Activated CD4-positive, alpha-beta T cell treated with anti-CD3 and anti-CD28 coated beads, Interleukin-2, amount 50 U/mL, for 48 hours (primary cell): ENCODE measurements around the gene FOXP1.
A peak's percentile ranks its signal among the peaks of the same experiment; 100 is the strongest.

ENCODE experiments used
- DNase-seq, 2 experiments: peaks; one replicate each; pipeline ENCODE4 v3.0.0-alpha.2; 2020

The FOXP1 gene

DNA sequence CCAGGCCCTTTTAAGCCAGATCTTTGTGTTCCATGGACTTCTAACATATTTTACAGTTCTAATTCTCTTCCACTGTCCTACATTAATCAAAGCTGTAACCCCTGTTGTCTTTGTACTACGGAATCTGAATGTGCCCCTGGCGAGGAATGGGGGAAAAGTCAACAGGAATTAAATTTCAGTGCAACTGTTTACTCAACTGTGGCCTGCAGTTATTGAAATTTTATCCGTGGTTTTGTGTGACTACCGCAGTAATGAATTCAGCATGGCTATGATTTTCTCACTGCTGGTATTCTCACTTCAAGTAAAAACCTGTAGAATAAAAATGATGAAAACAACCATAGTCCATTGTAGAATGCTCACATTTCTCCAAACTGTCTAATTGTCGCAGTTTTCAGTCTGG, 388.0 kb downstream of the FOXP1 start:
- no peak for DNase-seq

DNA sequence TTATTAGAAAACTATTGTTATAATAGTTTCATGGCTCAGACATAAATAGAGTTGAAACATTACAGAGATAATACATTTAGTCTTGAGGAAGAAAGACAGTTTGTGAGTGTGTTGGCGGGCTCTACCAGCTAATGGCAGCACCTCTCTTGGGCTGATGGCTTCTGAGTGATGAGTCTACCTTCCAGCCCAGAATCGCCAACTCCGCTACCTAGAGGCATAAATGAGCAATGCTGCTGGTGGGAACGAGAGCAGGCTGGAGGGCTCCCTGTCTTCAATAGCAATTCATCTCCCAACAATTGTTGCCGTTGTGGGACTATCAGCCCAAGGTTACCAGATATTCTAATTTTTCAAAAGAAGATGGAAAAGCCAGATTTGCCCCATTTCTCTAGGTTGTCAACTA, 388.7 kb downstream of the FOXP1 start:
- DNase-seq = no peak

DNA sequence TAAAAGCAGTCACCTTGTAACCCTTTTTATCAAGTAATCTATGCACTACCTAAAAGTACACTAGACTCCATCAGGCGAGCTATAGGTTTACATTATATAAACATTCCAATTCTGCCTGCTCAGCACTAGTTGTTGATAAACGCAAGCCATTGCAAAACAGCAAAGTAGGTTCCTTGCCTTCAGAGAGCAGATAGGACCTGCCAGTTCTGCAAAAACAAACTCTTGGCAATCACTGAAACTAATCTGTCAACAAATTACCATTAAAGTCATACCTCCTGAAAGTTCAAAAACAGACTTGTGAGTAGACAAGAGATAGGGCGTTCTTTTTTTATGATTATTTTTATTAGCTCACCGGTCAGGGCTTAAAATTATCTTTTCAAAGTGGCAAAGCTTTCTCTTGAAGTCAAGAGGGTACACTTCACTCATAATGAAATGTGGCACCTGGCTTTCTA, 392.5 kb downstream of the FOXP1 start:
- DNase-seq = no peak

DNA sequence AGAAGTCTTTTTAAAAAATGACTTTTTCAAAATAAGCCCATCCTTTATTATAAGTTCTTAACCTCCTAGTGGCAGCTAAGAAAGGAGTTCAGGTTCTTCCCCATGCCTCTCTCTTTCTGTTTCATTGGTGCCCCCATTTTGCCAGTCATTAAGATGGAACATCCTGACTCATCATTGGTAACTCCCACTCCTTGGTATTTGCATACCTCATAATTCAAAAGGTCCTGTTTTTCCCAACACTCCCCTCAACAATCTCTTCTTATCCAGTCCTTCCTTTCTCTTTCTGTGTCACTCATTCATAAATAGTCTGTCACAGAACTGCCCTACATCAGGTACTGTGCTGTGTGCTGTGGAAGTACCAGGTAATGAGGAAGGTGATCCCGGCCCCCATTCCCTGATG, 394.0 kb downstream of the FOXP1 start:
- no peak for DNase-seq

DNA sequence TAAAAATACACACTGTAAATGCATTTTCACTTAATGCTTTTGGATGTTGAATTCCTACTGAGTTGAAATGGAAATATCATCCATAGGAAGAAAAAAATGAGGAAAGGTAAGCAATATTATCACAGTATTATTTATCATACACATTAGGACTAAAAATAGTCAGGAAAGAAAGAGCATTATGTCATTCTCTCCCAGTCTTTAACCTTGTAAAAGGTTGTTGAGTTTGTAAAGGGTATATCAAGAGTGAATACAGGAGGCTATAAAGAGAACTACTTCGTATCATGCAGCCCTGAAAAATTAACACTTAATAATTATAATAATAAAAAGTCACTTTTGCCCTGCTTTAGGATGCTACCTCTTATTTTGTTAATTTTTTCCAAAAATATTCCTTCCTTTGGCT, 395.8 kb downstream of the FOXP1 start:
- no peak for DNase-seq

DNA sequence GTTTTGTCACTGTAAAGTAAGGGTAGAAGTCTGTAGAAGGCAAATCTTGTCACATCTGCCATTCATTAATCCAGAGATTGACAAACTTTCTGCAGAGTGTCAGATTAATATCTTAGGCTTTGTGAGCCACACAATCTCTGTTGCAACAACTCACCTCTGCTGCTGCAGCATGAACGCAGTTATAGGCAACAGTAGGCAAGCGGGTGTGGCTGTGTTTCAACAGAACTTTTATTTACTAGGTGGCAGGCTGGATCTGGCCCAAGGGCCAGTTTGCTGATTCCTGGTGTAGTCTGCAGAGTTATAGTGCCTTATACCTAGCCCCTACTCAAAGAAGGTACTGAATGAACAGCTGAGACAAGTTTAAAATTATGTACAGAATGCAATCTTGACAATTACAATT, 396.7 kb downstream of the FOXP1 start:
- no peak for DNase-seq

DNA sequence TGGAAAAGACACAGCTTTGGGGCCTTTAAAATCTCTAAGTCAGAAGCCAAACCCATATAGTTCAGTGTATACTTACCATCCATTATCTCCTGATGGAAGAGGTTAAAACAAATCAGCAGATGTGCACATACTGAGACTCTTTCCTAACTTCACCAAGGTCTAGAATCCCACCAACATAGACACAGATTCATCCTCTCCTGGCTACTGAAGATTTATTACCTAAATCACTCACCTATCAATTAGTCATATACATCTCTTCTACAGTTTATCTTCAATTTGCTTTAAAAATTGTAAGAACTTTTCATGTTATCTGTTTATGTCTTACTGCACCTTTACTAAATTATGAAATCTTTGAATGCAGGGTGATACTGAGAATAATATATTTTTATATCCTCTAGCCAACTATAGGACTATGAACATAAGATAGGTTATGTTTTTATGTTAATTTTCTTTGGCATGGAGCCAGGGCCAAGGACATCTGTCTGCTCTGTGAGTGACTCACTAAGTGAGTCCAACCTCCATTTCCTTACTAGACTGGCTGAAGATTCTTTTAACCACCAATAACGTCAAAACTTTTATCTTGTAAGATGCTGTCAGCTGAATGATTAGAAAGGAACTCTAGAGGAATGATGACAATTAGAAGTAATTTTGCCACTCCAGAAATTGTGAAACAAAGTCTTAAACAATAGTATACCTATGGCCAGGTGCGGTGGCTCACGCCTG, 397.6 kb downstream of the FOXP1 start:
- peak in 1 of 2 experiments; percentile 24 for DNase-seq

DNA sequence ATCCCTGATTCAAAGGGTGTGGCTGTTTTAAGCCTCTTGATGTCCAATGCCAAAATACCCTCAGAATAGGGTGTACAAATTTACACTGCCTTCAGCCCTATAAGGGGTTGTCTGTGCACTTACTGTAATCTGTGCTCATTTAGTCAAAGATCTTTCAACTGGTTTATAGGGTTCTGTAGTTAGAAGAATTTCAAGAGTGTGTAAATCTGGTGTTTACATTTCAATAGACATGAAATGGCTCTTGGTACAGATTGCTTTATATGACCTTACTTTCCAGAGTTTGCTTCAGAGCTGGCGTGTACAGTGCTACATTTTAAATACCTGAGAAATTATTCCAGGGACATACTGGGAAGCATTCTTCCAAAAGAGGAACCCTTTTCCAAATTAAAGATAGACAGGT, 399.3 kb downstream of the FOXP1 start:
- no peak for DNase-seq

DNA sequence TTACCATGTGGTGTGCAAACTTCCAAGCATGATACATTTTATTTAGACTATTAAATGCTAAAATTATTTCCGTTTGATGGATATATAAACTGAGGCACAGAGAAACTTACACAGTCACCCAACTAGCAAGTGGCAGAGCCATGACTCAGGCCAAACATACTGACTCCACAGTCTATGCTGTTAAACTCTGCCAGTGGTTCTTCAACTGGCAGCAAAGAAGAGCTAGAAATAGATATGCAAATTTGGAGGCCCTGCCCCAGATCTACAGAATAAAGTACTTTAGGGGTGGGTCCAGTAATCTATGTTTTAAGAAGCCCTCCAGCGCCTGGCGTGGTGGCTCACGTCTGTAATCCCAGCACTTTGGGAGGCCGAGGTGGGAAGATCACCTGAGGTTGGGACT, 400.0 kb downstream of the FOXP1 start:
- DNase-seq = no peak

DNA sequence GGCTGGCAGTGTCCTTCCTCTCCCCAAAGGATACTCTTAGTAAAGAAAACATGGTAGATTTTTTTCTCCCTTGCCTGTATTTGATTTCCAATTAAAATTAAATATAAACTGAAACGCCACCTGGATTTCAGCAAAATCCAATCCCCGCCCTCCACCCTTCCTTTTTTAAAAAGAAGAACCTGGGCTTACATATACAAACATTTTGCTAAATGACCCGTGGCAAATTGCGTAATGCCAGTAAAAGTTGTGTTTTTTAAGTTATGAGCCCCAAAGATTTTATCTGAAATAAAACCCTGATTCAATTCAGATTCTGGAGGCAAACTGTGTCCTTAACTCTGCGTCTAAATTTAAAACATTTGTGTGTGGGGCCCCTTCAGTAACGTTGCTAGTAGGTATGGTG, 403.0 kb downstream of the FOXP1 start:
- DNase-seq = no peak

DNA sequence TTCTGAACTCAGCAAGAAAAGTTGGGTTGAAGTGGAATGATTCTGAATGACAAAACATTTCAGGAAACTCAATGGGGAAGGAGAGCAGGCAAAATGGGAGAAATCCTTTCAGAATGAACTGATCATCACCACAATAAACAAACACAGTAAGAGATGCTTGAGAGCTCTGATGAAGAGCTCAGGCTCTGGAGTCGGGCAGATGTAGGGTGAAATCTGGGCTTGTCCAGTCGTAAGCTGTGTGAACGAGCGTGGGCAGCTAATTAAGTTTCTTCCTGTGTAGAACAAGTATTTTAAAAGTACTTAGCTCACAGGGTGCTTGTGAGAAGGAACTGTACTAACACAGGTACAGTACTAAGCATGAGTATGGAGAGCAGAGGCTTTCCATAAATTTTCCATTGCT, 406.2 kb downstream of the FOXP1 start:
- DNase-seq = no peak

DNA sequence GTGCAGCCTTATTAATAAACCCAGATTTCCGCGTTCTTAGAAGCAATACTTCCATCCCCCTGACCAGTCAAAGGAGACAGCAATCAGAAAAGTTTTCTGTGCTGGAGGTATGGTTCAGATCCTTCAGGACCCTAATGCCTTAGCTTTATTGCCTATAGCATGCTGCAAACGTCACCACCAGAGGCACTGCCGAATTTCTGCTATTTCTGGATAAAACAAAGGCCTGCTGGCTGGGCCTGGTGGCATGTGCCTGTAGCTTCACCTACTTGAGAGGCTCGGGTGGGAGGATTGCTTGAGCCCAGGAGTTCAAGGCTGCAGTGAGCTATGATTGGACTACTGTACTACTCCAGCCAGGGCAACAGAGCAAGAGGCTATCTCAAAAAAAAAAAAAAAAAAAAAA, 407.2 kb downstream of the FOXP1 start:
- DNase-seq = no peak

DNA sequence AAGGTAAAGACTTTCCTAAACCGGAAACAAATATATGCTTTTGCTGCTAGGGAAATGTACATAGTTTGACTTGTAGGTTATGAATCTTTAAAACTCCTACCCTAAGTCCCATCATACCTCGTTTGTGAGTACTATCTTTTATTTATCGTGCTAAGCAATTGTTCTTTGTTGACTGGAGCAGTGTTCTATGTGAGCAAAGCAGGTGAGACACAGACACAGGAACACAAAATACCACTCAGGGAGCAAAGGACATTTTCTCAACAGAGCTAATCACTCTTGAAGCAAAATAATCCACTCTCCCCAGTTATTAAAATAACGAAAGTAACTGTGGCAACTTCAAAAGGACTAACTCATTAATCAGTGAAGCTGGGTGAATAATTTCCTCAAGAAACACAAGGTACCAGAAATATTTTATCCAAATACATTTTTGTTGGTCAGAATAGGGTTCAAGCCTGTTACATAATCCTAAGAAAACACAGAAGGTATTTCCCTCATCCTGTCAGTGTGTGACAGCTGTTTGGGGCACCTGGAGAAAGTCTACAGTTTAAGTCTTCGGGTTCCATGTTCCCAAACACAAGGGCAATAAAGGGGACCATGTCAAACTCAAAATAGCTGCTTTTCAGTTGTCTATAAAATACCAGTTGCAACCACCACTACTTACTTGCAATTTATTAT, 407.7 kb downstream of the FOXP1 start:
- DNase-seq = no peak

DNA sequence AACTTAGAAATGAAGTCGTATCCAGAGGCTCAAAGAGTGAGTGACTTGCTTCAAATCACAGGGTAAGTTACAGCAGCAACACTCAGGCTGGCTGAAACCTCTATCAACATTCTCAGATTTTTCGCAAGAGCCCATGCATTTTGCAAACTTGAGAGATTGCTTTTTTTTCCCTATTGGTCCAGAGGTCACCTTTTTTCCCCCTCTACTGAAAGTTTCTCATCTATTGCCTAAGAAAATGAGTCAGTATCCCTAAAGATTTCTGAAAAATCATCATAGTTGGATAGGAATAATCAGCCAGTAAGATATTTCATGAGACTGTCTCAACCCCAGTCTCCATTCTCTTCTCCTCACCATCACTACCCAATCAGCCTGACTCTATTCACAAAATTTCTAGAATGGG, 410.6 kb downstream of the FOXP1 start:
- no peak for DNase-seq

DNA sequence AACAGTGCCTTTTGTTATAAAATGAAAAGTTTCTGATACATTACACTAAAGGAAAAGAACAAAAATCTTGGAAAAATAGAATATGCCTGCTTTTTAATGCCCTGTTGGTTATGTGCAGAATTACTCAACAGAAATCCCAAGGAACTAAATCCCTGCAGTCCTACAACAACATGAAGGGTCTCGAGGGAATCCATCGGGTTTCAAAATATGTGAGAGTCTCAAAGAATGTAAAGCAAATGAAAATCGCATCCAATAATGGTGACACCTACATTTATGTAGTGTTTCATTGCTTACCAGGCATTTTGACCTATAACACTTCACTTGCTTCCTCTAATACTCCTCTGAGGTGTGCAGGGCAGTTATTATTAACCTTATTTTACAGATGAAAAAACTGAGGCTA, 411.3 kb downstream of the FOXP1 start:
- no peak for DNase-seq

DNA sequence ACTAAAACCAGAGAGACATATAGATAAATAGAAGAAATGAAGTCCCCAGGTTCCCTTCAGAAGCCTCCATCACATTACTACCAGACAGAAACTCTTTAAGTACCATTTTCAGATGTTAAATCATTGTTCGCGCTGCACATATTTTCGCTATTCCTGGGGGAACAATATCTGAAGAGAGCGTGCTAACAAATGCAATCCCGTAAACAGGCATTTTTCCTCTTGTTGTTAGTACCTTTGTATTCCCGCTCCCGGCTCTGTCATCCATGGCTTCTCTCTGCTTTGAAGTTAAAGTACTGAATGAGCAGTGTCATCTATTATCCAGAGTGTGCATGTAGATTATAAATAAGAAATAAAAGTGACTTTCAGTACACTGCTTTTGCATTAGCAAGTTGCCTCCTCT, 412.3 kb downstream of the FOXP1 start:
- DNase-seq = no peak

DNA sequence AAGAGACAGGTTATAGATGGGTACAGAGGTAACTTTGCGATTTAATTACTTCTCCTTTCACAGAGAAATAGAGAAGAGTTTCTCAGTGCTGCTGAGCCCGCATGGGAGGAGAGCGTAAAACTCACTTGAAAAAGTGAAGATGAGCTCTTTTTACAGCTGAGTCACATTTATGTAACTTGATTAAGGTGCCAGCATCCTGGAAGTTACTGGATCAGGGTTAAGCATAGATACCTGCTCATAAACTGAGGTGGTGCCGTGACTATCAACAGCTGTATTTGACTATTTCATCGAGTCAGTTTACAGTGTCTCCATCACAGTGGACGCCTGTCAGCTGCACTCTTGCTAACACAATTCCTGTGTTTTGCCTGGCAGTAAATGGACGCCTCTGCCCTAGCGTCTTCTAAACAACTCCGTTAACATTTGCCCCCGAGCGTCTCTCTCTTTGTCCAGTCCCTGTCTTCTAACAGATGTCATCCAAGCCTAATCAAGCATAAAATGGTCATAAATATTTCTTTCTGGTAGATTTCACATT, 414.6 kb downstream of the FOXP1 start:
- no peak for DNase-seq

DNA sequence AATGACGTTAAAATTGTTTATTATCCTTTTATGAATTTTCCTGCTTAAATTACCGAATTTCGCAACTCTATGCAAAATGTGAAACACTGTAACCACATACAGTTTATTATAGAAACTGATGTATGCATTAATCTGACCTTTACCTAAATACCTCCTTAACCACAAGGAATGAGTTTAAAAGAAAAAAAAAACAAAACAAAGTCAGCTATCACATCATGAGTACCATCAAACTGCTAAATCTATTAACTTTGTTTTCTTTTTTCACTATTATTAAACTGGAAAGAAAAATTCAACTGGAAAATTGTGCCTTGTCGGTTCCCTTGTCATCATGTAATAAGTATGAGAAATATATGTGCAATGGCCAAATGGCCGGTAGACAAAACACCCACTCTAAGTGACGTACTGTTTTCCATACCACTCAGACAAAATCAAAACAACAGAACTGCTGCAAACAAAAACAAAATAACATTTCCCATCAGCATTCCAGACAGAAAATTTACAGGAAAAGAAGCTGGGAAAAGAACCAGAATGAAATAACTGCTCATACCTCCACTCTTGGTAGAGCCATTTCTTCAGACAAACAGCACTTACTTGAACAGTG, 415.3 kb downstream of the FOXP1 start:
- DNase-seq = no peak

DNA sequence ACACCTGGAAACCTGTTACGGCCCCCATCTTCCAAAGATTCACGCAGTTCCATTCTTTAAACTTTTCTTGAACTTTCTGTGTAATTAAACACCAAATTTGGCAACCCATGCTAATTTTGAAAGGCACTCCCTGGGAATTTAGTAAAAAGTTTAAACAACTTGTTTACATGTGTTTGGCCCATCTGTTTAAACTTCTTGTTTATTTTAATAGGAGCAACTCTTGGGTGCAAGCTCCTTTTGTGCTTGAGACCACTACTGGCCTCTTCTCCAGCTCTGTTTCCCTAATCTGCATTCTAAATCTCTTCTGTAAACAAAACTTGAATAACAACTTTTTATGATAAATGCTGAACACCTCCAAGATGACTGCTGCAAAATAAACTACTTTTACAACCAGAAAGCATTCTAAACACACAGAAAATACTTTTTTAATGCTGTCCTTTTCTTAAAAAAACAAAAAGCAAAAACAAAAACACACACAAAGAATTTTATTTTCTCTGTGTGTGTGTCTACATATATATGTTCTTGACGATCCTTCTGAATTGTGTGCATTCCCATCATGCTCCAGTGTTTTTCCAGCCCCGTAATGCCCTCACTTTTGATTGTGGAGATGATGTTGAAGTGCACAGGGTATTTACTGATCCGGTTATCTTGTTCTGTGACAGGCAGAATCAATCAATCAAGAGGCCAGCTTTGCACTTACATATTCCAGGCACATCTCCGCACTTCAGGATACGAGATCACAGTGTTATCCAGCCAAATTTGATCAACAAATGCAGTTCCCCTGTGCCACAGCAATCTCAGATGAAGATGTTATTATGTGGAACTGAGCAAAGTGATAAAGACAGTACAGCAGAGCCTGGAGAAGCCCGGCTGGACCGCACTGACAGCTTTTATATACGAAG, 416.9 kb downstream of the FOXP1 start:
- no peak for DNase-seq

DNA sequence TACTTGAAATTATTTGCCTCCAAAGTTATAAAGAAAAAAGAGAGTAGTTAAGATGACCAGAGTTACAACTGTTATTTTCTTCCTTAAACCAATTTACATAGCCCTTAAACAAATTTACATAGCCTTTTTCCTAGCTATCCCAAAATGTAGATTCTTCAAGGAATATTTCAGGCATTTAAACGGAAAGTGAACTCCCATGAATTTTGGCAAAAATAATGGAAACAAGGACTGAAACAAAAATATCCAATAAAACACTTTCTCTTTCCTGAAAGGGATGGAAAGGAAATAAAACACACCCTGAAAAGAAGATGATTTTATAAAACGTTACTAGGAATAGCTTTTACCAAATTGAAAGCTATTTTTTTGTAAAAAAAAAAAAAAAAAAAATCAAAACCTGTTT, 418.6 kb downstream of the FOXP1 start:
- no peak for DNase-seq

DNA sequence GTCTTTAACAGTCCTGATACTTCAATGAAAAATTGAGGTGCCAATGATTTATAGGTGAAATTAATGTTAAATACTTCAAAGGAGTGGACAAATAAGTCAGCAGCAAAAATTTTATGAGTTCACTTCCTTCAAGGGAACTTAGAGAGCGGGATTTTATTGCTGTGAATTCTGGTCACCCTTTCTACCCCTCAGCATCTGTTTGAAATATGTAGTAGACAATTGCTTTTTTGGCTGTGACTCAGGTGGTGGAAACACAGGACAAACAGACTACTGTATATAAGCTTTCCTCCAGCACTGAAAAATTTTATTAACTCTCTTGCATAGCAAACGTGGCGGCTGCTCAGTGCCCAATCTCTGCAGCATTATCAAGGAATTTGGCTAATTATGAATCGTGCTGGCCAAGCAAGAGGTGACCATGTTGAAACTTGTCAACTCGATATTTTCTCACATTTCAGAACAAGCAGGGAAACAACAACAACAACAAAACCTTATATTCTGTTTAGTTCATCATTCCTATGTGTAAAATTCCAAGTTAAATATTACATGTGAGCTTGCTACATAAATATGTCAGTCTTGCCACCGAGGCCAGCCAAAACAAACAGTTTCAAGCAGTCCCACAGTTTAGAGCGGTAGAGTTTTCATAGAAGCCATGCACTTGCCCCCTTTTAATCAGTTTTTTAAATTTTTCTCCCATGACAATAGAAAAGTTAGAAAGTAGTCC, 420.2 kb downstream of the FOXP1 start:
- no peak for DNase-seq

DNA sequence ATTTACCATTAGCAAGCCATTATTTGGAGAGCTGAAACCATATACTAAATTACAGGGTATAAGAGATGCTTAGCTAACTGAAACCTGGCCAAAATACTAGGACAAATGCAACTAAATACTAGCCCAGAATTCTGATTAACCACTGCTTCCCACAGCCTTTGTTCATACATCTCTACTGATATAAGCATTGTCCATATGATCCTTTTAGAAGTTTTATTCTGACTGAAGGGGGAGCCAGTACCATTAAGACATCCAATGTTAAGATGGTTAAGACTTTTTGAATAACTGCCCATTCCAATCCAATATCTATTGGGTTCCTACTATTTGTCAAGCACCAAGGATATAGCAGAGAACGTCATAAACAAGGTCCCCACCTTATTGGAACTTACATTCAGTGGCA, 421.3 kb downstream of the FOXP1 start:
- no peak for DNase-seq
